SK-N-MC (cell line): ENCODE results near the gene CSF1.

Source experiments
- DNase-seq: peaks from one replicate; pipeline ENCODE4 v3.0.0-alpha.2; 2011; ENCODE audit warnings: low read depth, low spot score
- H3K27ac ChIP-seq: fragments of 200-600 bp; sonication (generic); 2 replicates; pipeline ENCODE4 v1.5.1; 2016; ENCODE audit warnings: mixed run types
- H3K36me3 ChIP-seq: fragments of 200-600 bp; sonication (generic); 2 replicates; pipeline ENCODE4 v1.6.1; 2017; ENCODE audit warnings: antibody characterized with exemption, low read length, mixed read lengths; ENCODE audit not compliant: insufficient read depth
- H3K4me3 ChIP-seq: fragments of 200-600 bp; sonication (generic); 2 replicates; pipeline ENCODE4 v1.5.1; 2016
- H3K9ac ChIP-seq: fragments of 200-600 bp; sonication (generic); 2 replicates; pipeline ENCODE4 v1.8.0; 2017; ENCODE audit warnings: mixed run types, mixed read lengths; ENCODE audit not compliant: insufficient read length
- H3K9me3 ChIP-seq: fragments of 200-600 bp; sonication (generic); 2 replicates; pipeline ENCODE4 v1.6.1; 2017; ENCODE audit warnings: low read depth, mild to moderate bottlenecking, antibody characterized with exemption, low read length, moderate library complexity, mixed read lengths
- EZH2 ChIP-seq: fragments of 200-600 bp; sonication (generic); IDR thresholded peaks from one replicate; pipeline ENCODE4 v1.6.1; 2017; ENCODE audit warnings: antibody characterized with exemption
- FOXP2 ChIP-seq: optimal IDR thresholded peaks from 2 replicates; pipeline ENCODE3; 2011; ENCODE audit warnings: mild to moderate bottlenecking, moderate library complexity; ENCODE audit not compliant: insufficient read depth; ENCODE audit errors: extremely low read length, control extremely low read depth
- POLR2AphosphoS5 ChIP-seq: IDR thresholded peaks from 2 replicates; pipeline ENCODE4 v1.6.1; 2012; ENCODE audit warnings: mild to moderate bottlenecking, low read depth, low read length, borderline replicate concordance

The CSF1 gene

DNA sequence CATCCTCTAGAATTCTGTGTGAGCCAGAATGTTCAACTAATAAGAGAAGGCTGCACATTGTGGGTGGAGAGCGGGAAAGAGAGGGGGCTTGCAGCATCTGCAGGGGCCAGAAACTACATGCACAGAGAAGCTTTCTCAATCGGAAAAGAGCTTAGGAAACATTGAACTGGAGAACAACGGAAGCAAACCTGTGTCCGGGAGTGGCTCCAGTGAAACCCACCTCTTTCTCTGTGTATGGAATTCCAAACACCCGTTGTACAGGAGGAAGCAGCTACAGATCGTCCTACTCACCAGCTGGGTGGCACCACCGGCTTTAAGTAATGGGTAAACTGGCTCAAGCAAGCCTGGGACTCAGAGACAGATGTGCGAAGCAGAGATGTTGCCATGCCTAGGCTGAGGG is 14.0 kb upstream of the CSF1 start:
- Histone ChIP-seq H3K9ac (no peak overlapping the region), H3K36me3 (no peaks in the 10 kb centered on the region), H3K9me3 (no peaks in the 10 kb centered on the region), H3K4me3 (no peak overlapping the region), H3K27ac (no peak overlapping the region)
- no peak for DNase-seq
- no peak for TF ChIP-seq FOXP2
- TF ChIP-seq EZH2: no peak
- TF ChIP-seq POLR2AphosphoS5: no peak

DNA sequence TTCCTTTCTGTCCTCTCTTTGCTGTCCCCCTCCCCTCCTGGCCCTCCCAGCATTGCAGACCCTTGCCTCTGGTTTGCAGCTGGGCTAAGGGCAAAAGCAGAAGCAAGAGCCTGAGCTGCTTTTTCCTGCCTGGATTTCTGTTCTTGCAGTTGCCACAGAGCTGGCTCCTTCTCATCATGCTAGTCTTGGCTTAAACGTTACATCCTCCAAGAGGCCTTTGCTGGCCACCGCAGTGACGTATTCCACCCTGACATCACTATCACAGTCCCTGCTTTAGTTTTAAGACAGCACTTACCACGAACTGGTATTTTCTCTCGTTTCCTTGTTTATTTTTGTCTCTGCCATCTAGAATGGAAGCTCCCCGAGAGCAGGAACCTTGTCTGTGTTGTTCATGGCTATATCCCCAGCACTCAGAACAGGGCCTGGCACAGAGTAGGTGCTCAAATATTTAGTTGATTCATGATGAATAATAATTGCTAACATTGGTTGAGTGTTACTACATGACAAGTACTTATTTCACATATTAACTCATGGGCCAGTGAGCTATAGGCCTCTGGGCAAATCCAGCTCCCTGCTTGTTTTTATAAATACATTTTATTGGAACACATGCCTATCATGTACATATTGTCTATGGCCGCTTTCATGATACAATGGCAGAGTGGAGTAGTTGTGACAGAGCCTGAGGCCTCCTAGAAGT is 13.2 kb upstream of the CSF1 start:
- Histone ChIP-seq H3K36me3 (no peaks in the 10 kb centered on the region), H3K27ac (no peak overlapping the region), H3K9ac (no peak overlapping the region), H3K4me3 (no peak overlapping the region), H3K9me3 (no peaks in the 10 kb centered on the region)
- no peak for TF ChIP-seq FOXP2
- TF ChIP-seq EZH2: no peak
- TF ChIP-seq POLR2AphosphoS5: no peak
- no peak for DNase-seq

- no peaks in the 10 kb centered on the region for H3K9me3 ChIP-seq
- no peak for DNase-seq
- H3K4me3 ChIP-seq: no peak overlapping the region
- H3K9ac ChIP-seq: no peak overlapping the region
- H3K36me3 ChIP-seq: no peaks in the 10 kb centered on the region
- H3K27ac ChIP-seq: no peak overlapping the region
- no peak for TF ChIP-seq FOXP2
- no peak for TF ChIP-seq EZH2
- TF ChIP-seq POLR2AphosphoS5: no peak
Measured at GRCh38 chr1:109898842-109899241, 11.8 kb upstream of the CSF1 start.

GRCh38 chr1:109901141-109901523 is 9.5 kb upstream of the CSF1 start:
- H3K9ac ChIP-seq: no peak overlapping the region
- no peak overlapping the region for H3K4me3 ChIP-seq
- H3K27ac ChIP-seq: no peak overlapping the region
- DNase-seq: no peak
- H3K36me3 ChIP-seq: no peaks in the 10 kb centered on the region
- H3K9me3 ChIP-seq: no peaks in the 10 kb centered on the region
- no peak for TF ChIP-seq FOXP2
- no peak for TF ChIP-seq POLR2AphosphoS5
- no peak for TF ChIP-seq EZH2

DNA sequence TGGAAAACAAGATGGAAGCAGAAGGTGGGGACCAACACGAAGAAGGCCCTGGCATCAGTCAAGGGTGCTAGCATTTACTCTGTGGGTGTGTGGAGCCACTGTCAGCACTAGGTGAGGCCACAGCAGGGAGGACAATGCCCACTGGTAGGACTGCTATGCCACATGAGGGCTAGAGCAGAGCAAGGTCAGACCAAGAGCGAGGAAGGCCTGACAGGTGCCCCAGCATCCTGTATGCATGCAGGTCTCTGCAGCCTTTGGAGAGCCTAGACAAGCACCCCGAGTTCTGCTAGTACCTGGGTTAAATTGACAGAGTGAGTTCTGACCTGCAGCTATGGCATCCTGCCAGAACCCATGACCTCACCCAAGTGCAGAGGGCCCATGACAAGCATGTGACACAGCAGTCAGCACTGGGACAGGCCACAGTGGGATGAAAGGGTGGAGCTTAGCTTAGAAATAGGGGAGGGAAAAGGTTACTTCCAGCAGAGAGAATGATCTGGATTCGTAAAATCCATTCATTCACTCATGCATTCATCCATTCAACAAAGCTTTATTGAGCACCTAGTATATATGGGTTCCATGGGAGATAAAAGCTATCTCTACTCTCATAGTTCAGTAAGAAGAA is 9.0 kb upstream of the CSF1 start:
- Histone ChIP-seq H3K36me3 (no peaks in the 10 kb centered on the region), H3K4me3 (no peak overlapping the region), H3K9ac (no peak overlapping the region), H3K9me3 (no peaks in the 10 kb centered on the region), H3K27ac (no peak overlapping the region)
- TF ChIP-seq POLR2AphosphoS5 (no peak), FOXP2 (no peak), EZH2 (no peak)
- DNase-seq: no peak

DNA sequence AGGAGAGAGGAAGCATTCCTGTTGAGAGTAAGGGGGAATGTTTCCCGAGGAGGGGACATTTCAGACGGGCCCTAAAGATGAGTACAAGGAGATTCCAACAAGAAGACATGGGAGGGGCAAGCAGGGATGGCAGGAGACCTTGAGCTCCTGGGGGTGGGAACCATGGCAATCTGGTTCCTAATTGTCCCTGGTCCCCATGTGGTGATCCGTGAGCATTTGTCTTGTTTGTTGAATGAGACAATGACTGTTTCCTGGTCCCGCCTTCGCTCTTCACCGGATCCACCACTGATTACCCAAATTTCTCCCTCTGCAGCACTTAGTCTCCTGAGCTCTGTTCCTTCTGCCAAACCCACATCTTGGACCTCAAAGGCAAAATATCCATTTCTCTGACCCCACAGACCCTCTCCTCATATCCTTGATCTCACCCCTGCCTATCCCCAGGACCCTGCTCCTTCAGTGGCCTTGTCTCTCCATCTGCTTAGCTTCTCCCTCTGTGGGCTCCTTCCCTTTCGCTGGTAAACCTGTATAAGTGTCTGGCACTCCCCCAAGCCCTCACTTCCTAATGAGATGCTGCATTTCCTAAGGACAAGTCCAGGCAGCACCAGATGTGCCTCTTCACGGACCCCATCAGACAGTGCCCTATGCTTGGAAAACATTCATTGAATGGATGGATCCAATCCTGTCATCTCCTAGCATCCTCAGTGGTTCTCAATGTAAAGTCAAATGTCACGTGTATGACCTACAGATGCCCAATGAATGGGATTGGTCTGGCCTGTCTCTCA is 8.3 kb upstream of the CSF1 start:
- no peak for DNase-seq
- Histone ChIP-seq H3K9ac (no peak overlapping the region), H3K36me3 (no peaks in the 10 kb centered on the region), H3K9me3 (no peaks in the 10 kb centered on the region), H3K4me3 (no peak overlapping the region), H3K27ac (no peak overlapping the region)
- TF ChIP-seq FOXP2: no peak
- no peak for TF ChIP-seq EZH2

- Histone ChIP-seq H3K27ac (no peak overlapping the region), H3K36me3 (no peaks in the 10 kb centered on the region), H3K9ac (no peak overlapping the region), H3K9me3 (no peaks in the 10 kb centered on the region), H3K4me3 (no peak overlapping the region)
- no peak for TF ChIP-seq EZH2
- no peak for TF ChIP-seq POLR2AphosphoS5
- no peak for TF ChIP-seq FOXP2
- DNase-seq: no peak
Measured at GRCh38 chr1:109903376-109903930, 7.2 kb upstream of the CSF1 start.

DNA sequence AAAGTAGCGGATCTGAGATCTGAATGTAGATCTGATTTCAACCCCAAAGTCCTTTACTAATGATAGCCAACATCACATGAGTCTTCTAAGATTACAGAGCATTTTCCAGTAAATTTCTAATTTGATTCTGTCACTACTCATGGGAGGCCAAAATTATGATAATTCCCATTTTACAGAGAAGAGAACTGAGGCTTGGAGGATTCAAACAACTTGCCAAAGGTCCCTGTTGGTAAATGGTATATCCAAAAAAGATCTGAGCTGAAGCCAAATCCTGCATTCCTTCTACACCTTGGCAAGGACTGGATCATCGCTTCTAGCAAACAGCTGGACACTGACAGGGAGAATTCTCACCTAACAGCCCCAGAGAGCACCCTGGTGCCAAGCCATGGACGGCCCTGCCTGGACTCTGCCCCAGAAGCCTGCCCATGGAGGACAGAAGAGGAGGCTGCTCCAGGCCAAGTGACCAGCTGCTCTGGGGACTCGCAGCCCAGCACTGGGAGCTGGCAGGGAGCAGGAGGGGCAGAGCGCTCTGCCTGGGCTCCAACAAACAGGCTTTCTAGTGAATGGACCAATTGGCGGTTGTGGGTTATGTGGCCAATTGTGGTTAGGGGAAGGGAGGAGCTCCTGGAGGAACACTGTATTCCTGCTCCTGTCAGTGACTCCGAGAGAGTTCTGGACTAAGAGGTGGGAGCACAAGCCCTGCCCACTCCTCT is 6.4 kb upstream of the CSF1 start:
- no peak for TF ChIP-seq POLR2AphosphoS5
- no peak for TF ChIP-seq EZH2
- no peak for TF ChIP-seq FOXP2
- no peak overlapping the region for H3K9ac ChIP-seq

More for the DNA sequence above, 6.4 kb upstream of the CSF1 start:
- Histone ChIP-seq H3K27ac (no peak overlapping the region), H3K4me3 (no peak overlapping the region), H3K9me3 (no peaks in the 10 kb centered on the region), H3K36me3 (no peaks in the 10 kb centered on the region)
- no peak for DNase-seq
